ENCODE measurements around the gene FH.

The FH gene

DNA sequence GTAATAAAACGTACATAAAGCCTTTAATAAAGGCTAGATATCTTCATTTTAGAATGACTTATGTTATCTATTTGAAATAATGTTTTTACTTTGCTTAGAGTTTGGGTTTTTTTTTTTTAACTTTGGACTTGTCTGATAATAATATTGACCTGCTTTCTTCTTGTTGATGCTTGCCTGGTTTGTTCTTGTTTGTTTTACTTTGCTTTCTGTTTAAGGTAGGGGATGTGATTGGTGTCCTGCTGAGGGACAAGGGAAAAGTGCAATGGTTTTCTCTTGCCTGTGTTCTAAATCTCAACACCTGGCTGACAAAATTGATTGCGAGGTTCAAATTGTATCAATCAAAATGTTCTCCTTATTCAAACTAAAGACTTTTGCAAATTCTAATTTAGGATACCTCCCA, 2.2 kb upstream of the FH start:
- DNase-seq (ENCODE audit: low read depth in 2 of 2): no peak

DNA sequence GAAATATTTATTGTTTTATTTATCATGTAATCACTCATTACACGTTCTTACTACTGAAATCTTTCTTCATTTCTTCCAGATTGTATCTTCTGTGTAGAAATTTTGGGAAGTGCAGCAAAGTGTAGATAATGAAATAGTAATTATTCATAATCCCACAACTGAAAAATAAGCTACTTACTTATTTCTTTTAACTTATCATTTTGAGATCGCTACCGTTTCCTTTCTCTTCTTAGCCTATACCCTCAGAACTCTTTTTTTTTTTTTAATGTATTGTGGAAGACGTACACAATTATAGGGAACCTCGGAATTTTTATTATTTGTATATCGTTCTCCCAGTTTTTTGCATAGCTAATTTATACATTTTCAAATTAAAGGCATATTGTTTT, 518 bp upstream of the FH start:
- DNase-seq (ENCODE audit: low read depth in 2 of 2): no peak

DNA sequence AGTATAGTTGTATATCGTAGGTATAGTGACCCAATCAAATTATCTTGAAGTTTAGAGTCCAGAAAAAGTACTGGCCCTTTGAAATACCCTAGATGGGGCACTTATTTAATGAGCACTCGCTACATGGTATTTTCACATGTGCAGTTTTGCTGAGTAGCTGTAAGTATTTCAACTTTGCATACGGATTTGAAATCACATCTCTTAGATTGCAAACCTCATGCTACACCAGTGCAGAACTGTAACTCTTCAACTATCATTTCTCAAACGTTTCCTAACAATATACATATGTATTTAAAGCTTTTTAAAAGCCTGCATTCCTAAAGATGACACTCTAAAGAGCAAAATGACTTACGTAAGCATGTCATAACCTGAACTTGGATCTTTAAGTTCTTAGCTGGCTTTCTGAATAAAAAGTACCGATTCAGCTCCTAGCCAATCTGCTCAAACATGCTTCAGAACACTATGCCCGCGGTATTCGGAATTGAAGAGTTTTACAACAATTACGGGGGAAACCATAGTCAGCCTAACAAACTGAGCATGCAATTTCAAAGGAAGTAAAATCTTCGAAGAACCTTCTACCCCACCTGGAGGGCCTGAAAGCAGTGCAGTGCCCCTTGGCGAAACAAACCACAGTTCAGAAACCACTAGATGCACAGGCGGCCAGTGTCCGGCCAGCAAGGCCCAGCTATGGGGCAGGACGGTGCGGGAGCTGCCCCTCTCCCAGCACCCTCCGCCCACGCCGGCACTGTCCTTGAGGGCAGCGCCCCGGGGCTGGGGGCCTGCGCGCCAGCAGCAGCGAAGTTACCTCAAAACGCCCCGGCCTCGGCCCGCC, 863 bp downstream of the FH start:
- no peak for DNase-seq (ENCODE audit: low read depth in 2 of 2)

DNA sequence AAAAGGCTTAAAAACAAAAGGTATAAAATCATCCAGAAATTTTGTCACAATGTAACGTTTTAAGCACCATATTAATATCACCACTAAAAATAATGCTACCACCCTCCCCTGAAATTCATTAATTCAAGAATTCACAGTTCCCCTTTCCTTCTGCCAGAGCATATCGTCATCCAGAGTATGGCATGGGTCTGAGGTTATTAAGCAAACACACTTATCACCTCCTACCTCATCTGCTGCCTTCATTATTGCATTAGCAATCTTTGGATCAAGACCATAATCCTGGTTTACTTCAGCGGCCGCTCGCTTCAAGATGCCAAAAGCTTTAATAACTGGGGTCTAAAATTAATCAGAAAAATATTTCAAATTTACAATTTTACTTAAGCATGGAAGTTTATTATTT, 6.2 kb downstream of the FH start:
- DNase-seq (ENCODE audit: low read depth in 2 of 2): no peak

DNA sequence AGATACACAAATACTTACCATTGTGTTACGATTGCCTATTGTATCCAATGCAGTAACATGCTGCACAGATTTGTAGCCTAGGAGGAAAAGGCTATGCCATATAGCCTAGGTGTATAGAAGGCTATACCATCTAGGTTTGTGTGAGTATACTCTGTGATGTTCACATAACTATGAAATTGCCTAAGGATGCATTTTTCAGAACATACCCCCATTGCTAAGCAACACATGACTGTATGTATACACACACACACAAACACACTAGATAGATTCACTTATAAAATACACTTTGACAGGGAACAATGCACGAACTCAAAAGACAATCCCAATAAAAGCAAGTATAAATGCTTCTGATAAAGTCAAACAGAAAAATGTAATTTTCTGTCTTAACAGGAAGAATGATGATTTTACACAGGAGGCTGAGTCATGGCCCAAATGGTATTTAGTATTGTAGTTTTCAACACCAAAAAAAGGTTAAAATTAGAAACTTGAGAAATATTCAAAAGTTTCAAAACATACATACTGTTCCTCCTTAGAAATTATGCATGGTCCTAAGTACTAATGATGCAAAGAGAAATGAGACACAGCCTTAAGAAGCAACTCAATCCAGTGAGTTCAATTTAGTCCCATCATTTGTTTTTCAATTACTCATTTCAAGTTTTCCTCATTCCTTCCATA, 12.2 kb downstream of the FH start:
- DNase-seq (ENCODE audit: low read depth in 2 of 2): no peak

DNA sequence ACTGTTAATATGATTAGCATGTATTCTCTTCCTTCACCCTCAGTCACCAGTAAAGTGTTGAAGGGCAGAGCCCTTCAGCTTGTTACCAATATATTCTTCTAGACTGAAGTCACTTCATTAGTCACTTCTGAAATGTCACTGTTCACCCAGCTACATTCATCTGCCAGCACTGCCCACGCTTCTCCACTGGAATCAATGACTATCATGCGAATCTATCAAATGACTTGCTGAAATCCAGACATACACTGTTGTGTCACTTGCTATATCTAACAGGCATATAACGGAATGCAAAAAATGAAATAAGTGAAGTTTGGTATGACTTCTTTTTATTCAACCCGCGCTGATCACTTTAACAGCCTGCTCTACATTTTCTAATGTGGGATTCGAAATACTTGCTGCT, 16.1 kb downstream of the FH start:
- no peak for DNase-seq (ENCODE audit: low read depth in 2 of 2)

DNA sequence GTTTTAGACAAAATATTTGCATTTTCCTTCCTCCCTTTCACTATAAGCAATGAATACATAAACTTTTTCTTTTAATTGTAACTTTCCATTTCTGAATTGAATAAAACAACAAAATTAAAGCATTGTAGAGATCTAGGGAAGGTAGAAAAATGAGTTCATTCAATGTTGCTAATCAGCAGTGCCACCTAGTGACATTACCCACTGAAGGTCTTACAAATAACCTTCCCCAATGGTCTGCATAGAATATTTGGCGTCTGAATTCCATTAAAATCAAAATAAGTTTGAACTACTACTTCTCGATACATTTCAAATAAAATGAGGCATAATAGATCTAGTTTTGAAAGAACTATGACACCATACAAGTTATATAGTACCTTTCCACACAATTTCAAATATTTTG, 19.6 kb downstream of the FH start:
- DNase-seq (ENCODE audit: low read depth in 2 of 2): no peak

DNA sequence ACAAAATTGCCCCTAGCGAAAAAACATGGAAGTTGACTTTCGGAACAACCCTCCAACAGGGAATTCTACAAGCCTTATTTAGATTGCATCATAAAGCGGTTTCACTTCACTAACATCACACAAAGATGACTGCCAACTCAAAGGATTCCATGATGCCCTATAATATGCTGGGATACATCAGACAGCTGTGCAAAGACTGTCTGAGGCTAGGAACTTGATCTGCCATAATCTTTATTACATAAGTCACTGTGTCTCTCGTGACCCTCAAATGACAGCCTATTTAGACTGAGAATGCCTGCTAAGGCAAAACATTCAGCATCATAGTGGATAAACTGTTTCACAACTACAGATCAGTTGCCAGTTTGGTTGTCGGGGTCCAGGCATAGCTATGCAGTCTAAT, 23.8 kb downstream of the FH start:
- no peak for DNase-seq (ENCODE audit: low read depth in 2 of 2)

DNA sequence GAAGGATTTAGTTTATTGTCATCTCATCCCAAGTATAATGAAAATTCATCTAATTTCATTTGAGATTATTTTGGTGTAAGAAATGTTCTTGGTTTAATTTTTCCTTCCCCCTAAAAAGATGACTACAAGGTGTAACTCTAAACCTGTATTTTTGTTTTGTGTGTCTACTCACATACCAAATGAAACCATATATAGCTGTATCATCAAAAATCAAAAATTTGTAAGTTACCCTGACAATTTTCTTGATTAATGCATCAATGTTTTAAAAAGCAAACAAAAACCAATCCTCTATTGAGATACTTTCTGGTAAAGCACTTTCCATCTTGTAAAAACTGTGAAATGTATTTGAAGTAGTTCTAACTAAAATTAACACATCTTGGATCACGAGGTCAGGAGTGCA, 30.8 kb downstream of the FH start:
- no peak for DNase-seq (ENCODE audit: low read depth in 2 of 2)

DNA sequence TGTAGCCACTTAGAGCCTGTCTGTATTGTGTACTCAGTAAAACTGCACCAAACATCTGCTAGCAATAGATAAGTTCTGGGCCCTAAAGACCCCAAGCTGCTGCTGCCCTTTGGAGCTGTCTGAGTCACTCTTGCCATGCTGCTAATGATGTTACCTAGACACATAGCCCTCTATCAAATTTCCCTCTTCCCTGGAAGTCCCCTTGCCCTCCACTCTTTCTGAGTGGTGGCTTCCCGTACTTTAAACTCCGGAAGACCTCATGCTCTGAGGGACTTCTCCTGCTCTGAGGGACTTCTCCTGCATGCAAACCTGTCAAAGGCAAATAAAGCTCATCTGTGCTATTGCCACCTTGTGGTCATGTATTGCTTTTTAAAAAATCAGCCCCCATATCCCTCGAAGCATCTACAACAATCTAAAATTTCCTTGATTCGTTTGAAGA, 34.0 kb downstream of the FH start:
- no peak for DNase-seq (ENCODE audit: low read depth in 2 of 2)

DNA sequence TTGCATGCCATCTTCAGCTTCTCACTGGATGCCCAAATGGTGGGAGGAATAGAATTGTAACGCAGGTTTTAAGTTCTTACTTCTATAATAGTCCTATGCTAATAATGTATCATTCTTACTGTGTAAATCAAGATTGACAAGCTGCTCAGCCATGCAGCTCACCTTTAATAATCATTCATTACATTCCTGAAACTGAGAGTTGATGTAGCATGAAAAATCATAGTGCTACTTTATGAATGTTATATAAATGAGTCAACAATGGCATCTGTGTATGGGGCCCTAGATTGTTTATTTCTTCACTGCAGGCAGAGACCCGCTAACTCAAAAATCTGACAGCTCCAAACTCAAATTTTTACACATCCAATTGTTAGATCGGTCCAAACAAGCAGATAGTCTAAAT, 34.4 kb downstream of the FH start:
- DNase-seq (ENCODE audit: low read depth in 2 of 2): no peak

DNA sequence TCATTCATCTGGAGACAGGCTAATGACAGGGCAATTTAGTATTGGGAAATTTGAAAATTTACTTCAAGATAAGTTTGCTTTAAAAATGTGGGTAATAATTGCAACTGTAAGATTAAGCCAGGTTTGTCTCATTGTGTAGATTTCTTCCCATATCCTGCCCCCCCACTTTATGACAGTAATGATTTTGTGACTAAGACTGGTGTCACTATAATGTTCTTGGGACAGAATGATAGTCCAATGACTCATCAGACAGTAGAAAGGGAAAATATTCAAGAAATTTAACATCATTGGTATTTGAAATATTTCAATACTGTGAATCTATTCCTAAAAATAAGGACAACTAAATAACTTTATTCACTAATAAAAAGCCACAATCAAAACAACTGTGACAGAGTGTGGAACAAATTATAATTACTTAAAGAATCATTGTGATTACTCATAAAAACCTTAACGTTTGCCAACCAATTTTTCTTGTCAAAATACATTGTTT, 36.7 kb downstream of the FH start:
- DNase-seq (ENCODE audit: low read depth in 2 of 2): no peak

DNA sequence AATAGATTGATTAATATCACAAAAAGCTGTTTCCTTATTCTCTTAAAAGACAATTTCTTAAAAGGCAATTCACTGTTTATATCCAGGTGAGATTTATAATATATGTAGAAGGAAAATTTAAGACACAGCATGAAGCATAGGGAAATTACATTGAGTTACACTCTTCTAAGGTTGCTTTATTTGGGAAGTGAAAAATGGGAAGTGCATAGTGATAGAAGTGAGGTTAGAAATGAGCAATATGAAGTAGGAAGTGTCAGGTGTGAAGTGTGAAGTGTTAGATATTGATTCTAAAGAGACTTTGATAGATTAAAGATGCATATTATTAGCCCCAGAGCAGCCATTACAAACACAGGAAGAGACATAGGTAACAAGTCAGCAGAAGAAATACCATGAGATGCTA, 40.3 kb downstream of the FH start:
- no peak for DNase-seq (ENCODE audit: low read depth in 2 of 2)

DNA sequence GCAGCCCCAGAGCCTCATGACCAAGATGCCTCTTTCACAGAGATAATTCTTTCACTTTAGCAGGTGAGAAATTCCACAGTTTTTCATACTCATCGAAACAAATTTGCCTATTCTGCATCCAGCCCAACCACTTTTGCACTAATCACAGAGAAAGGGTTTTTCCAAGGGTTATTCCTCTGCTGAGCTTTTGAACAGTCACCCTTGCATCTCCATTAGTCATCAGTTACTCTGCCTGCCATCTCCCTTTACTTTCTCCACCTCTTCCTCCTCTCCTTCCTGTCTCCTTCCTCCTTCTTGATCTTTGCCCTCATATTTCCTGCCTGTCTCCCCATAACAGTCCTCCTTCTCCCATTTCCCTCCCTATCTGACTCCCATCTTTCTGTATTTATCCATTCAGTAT, 43.9 kb downstream of the FH start:
- DNase-seq (ENCODE audit: low read depth in 2 of 2): no peak

DNA sequence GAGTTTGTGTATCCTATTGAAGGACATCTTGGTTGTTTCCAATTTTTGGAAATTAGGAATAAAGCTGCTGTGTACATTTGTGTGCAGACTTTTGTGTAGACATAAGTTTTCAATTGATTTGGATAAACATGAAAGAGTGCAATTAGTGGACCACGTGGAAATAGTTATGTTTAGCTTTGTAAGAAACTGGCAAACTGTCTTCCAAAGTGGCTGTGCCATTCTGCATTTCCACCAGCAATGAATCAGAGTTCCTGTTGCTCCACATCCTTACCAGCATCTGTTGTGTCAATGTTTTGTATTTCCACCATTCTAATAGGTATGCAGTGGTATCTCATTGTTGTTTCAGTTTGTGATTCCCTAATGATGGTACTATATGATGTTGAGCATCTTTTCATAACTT, 46.5 kb downstream of the FH start:
- no peak for DNase-seq (ENCODE audit: low read depth in 2 of 2)

DNA sequence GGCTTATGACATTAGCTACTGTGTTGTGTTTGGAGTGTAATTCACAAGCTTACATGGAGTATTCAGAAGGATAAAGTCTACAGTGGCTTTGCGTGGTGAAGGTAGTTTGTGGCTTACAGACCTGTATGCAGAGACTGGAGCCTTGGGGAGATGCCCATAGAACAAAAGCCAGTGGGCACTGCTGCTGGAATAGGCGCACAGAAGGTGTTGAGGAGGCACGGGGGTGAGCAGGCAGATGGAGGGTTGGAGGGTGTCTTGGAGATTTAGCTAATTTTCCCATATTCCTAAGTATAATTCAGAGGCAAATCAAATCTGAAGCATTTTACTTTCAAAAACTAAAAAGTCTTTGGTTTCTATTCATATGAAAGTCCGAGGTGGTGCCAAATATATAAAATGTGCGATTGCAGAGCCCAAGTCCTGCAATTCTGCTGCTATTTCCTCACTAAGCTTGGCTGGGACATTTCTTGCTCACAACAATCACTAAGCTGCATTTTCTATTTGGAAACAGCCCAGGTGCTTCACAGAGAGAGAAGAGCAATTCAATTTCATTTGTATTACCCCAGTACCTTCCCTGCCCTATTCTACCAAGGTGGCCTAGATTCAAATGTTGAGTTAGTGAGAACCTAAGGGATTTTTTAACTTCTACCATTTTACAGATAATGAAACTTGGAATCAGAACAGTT, 48.5 kb downstream of the FH start:
- DNase-seq (ENCODE audit: low read depth in 2 of 2): no peak

DNA sequence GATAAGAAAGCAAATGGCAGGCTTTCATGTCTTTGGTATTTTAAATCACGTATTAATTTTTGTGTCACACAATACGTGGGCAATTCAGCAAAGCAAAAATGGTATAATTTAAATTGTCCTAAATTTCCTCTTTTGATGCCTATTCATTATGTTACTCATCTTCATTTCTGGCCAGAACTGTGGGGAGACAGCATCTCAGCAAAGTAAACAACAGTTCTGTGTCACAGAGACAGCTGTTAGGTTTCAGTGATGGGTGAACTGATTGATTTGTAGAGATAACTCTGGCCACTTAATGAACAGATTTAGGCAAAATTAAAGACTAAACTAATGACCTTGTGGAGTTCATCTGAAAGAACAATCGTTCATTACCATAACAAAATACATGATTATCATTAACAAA, 49.2 kb downstream of the FH start:
- DNase-seq (ENCODE audit: low read depth in 2 of 2): no peak

DNA sequence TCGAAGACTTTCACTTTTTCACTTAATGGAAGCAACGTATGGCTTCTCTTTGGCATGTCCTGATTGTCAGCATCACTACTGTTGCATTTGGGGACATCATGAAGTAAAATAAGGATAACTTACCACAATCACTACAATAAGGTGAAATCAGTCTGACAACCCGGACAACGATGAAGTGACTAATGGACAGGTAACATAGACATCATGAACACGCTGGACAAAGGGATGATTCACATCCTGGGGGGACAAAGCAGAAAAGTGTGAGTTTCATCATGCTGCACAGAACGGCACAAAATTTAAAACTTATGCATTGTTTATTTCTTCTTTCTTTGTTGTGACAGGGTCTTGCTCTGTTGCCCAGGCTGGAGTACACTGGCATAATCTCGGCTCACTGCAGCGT, 53.9 kb downstream of the FH start:
- no peak for DNase-seq (ENCODE audit: low read depth in 2 of 2)

DNA sequence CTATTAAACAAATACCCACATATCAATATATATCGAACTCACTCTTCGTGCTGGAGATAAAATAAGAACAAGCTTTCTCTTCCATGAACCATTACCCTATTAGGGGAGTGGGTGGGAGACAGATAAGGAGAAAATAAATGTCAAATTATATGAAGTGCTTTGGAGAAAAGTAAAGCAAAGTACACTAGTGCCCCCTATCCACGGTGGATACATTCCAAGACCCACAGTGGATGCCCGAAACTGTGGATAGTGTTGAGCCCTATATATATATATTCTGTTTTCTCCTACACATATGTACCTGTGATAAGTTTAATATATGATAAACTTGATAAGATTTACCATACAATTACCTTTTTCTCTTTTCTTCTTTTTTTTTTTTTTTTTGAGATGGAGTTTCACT, 54.6 kb downstream of the FH start:
- DNase-seq (ENCODE audit: low read depth in 2 of 2): no peak

DNA sequence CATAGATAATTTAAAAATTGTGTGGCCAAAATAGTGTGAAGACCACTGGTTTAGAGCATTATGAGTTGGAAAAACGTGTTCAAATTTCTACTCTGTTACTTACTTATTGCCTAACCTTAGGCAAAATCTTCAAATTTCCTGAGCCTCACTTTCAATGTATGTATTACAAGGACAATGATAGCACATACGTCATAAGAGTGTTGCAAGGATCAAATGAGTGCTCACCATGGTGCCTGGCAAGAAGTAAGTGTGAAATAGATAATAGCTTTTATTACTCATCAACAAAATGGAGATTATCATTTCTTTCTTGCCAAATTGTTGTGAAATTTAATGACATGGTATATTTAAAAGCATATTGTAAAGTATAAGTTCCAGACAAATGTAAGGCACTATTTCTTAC, 57.2 kb downstream of the FH start:
- DNase-seq (ENCODE audit: low read depth in 2 of 2): no peak

DNA sequence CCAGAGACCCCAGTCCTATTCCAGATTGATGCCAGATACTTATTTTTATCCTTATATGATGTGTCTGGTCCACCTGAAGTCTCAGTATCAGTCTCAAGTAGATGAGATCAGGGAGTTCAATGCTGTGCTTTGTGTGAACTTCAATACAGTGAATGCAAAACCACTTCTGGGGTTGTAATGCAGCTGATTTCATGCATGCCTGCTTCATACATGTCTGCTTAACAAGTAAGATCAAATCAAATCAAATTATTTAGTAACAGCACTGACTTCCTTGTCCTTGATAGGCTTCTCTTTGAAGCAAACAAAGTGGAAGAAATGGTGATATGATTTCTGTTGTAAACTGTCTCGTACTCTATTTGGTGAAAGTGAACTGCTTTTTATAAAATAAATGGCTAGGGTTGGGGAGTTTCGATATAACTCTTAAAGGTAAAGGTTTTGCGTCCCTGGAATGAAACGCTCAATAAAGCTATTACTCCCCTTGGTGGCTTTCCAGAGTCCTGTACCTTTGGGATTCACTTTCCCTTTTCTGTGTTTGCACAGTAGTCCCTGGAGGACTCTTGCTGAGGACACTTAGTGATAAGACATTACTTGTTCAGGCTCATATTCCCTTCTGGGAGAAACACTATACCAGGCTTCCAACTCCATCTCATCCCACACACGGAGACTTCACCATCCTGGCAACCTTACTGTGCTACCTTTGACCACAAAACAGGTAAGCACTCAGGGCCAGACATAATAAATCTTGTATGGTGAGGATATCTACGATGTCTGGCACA, 59.3 kb downstream of the FH start:
- DNase-seq (ENCODE audit: low read depth in 2 of 2): no peak

DNA sequence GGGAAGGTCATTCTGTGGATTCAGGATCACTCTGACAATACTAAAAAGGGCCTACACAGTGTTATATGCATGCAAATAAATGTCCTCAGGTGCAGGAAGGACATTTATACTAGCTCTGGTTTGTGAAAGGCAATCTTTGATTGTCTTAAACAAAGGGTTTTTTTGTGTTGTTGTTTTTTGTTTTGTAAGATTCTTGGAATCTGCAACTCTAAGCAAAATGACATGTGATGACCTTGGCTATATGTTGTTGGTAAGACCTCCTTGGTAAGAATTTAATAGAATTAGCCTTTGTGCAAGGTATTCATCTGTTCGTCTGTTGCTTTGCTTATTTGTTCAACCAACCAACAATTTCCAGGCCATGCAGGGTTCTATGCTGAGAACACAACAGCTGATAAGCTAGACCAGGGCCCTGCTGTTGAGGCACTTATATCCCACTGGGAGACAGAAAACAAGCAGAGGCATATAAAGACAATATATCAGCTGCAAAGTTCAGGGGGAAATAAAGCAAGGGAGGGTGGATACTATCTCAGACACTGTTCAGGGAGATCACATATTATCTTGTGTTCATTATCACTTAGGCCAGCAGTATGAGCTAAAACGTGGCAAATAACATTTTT, 60.3 kb downstream of the FH start:
- DNase-seq (ENCODE audit: low read depth in 2 of 2): no peak

Data from stimulated activated CD8-positive, alpha-beta memory T cell treated with anti-CD3 and anti-CD28 coated beads, Interleukin-15, amount 100 ng/mL, for 4 hours (primary cell).